Measurements from ENCODE around the gene SLC30A4. TPM values are rescaled to one million over a fixed set of nuclear protein-coding genes. Genes with fewer than 3 reads are reported as not detected.
"Not testable (repeated sequence)": the region's sequence is repeated elsewhere in the genome, so short reads cannot be mapped to it uniquely, and the experiment has no call there.

The SLC30A4 gene
- total RNA-seq, 1 donor from 2014 or later, result 2.8 TPM

DNA sequence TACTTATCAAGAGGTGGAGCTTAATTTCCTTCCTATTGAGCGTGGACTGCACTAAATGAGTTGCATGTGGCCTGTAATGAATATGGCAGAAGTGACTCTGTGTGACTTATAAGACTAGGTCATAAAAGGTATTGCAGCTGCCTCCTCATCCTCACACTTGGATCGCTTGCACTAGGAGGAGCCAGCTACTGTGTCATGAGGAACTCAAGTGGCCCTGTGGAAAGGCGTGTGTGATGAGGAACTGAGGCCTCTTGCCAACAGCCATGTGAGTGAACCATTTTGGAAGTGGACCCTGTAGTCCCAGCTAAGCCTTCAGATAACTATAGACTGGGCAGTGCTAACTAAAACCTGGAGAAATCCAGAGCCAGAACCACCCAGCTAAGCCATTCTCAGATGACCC is 7.1 kb upstream of the SLC30A4 start:
- no peaks in the 10 kb centered on the region for H3K27me3 ChIP-seq (ENCODE audit: low read depth)
- DNase-seq, result peak; percentile 22
- H3K4me1 ChIP-seq, result no peaks in the 10 kb centered on the region
- H3K9me3 ChIP-seq (replicated peaks), result no peaks in the 10 kb centered on the region
- no peak for TF ChIP-seq CTCF (IDR thresholded peaks at IDR 0.05; ENCODE audit: borderline replicate concordance)
- no peak overlapping the region for H3K4me3 ChIP-seq
- no peak overlapping the region for H3K27ac ChIP-seq (replicated peaks)
- no peaks in the 10 kb centered on the region for H3K36me3 ChIP-seq
- intact Hi-C loops (cut with micrococcal nuclease), result no loop called here

DNA sequence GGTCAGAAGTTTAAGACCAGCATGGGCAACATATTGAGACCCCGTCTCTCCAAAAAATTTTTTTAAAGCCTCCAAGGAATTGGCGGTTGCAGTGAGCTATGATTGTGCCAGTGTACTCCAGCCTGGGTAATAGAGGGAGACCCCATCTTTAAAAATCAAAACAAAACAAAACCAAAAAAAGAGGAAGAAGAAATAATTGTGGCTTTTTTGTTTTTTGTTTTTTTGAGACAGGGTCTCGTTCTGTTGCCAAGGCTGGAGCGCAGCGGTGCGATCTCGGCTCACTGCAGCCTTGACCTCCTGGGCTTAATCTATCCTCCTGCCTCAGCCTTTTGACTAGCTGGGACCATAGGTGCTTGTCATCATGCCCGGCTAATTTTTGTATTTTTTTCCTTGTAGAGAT is 4.5 kb upstream of the SLC30A4 start:
- no peak for TF ChIP-seq CTCF (IDR thresholded peaks at IDR 0.05; ENCODE audit: borderline replicate concordance)
- intact Hi-C loops (cut with micrococcal nuclease), result no loop called here
- Histone ChIP-seq H3K36me3 (no peaks in the 10 kb centered on the region), H3K9me3 (replicated peaks) (no peaks in the 10 kb centered on the region), H3K27ac (replicated peaks) (no peak overlapping the region), H3K4me1 (peaks cover 10% of the 10 kb centered on the region), H3K27me3 (ENCODE audit: low read depth) (no peaks in the 10 kb centered on the region), H3K4me3 (no peak overlapping the region)
- no peak for DNase-seq

DNA sequence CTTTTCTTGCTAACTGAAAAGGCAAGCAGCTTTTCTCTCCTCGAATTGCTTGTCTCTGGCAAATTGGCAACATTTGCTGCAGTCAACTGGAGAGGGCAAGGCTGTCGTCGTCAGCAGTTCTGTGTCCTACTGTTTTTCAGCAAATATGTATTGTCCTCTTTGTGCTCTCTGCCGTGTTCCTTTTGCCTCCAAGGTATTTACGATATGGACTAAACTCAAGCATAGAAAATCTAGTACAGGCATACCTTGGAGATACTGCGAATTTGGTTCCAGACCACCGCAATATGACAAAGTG is 558 bp upstream of the SLC30A4 start:
- H3K27me3 ChIP-seq (ENCODE audit: low read depth), result no peaks in the 10 kb centered on the region
- no peak for TF ChIP-seq CTCF (IDR thresholded peaks at IDR 0.05; ENCODE audit: borderline replicate concordance)
- peak overlapping the region; percentile 80 for H3K4me3 ChIP-seq
- H3K36me3 ChIP-seq, result no peaks in the 10 kb centered on the region
- intact Hi-C loops (cut with micrococcal nuclease), result loop anchor here (5.0 kb wide), 1 partner anchor 64 kb away; the partner anchor contains the start of gene BLOC1S6
- peak overlapping the region; percentile 91 for H3K27ac ChIP-seq (replicated peaks)
- no peaks in the 10 kb centered on the region for H3K9me3 ChIP-seq (replicated peaks)
- no peak for DNase-seq
- H3K4me1 ChIP-seq, result peaks cover 41% of the 10 kb centered on the region

DNA sequence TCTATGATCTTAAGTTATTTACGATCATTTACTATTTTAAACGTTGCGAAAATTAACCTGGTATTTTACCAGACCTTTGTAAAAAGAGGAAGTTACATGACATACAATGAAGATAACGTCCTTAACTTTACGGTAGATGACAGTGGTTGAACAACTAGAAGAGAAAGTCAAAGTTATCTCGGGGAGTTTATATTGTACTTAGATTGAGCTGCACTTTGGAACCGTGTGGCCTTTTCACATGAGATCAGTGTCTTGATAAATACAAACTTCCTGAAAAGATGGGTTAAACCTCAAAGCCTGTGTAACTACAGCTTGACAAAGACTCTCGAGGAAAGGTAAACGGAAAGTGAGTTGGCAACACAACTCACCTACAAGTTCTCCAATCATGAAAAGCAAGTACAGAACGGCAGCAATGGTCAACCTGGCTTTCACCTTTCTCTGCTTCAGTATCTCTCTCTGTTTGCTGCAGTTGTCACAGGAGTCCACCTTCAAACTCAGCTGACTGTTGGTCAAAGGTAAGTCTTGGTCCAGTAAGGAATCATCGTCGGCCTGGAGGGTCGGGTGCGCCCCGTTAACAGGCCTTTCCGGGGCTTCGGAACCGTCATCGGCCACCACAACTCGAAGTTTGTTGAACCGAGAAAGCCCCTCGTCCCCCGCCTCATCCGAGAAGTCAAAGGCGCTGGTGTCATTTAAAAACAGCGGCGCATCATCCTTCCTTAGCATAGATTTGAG is 793 bp downstream of the SLC30A4 start:
- intact Hi-C loops (cut with micrococcal nuclease), result loop anchor here (5.0 kb wide), 1 partner anchor 66 kb away; the partner anchor contains the start of gene BLOC1S6
- peaks cover 41% of the 10 kb centered on the region for H3K4me1 ChIP-seq
- DNase-seq, result no peak
- peak overlapping the region; percentile 91 for H3K27ac ChIP-seq (replicated peaks)
- no peaks in the 10 kb centered on the region for H3K27me3 ChIP-seq (ENCODE audit: low read depth)
- H3K4me3 ChIP-seq, result peak overlapping the region; percentile 80
- no peak for TF ChIP-seq CTCF (IDR thresholded peaks at IDR 0.05; ENCODE audit: borderline replicate concordance)
- no peaks in the 10 kb centered on the region for H3K9me3 ChIP-seq (replicated peaks)
- peaks cover 1% of the 10 kb centered on the region for H3K36me3 ChIP-seq

GRCh38 chr15:45510758-45511280 is 11.7 kb downstream of the SLC30A4 start:
- no peaks in the 10 kb centered on the region for H3K4me1 ChIP-seq
- H3K9me3 ChIP-seq (replicated peaks), result no peaks in the 10 kb centered on the region
- H3K27ac ChIP-seq (replicated peaks), result no peak overlapping the region
- no peak overlapping the region for H3K4me3 ChIP-seq
- H3K36me3 ChIP-seq, result peaks cover 45% of the 10 kb centered on the region
- TF ChIP-seq CTCF (IDR thresholded peaks at IDR 0.05; ENCODE audit: borderline replicate concordance), result no peak
- intact Hi-C loops (cut with micrococcal nuclease), result no loop called here
- H3K27me3 ChIP-seq (ENCODE audit: low read depth), result no peaks in the 10 kb centered on the region
- no peak for DNase-seq

DNA sequence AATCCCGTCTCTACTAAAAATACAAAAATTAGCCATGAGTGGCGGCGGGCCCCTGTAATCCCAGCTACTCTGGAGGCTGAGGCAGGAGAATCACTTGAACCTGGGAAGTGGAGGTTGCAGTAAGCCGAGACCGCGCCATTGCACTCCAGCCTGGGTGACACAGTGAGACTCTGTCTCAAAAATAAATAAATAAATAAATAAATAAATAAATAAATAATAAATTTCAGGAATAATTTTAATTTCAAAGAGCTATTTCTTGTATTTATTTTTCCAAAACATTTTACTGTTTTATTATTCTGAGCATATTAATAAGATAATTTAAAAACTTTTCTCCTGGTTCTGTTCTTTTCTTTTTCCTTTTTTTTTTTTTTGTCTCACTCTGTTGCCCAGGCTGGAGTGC is 15.4 kb downstream of the SLC30A4 start:
- H3K4me1 ChIP-seq; DNase-seq; H3K9me3 ChIP-seq (replicated peaks); H3K27ac ChIP-seq (replicated peaks); H3K4me3 ChIP-seq; H3K27me3 ChIP-seq (ENCODE audit: low read depth); intact Hi-C loops (cut with micrococcal nuclease): not testable (repeated sequence)
- peaks cover 44% of the 10 kb centered on the region for H3K36me3 ChIP-seq

All from left ventricle myocardium inferior (tissue), 1 donor.